ENCODE data around the gene UTS2R.
"Not testable (repeated sequence)": the region's sequence is repeated elsewhere in the genome, so short reads cannot be mapped to it uniquely, and the experiment has no call there.

Gene UTS2R

DNA sequence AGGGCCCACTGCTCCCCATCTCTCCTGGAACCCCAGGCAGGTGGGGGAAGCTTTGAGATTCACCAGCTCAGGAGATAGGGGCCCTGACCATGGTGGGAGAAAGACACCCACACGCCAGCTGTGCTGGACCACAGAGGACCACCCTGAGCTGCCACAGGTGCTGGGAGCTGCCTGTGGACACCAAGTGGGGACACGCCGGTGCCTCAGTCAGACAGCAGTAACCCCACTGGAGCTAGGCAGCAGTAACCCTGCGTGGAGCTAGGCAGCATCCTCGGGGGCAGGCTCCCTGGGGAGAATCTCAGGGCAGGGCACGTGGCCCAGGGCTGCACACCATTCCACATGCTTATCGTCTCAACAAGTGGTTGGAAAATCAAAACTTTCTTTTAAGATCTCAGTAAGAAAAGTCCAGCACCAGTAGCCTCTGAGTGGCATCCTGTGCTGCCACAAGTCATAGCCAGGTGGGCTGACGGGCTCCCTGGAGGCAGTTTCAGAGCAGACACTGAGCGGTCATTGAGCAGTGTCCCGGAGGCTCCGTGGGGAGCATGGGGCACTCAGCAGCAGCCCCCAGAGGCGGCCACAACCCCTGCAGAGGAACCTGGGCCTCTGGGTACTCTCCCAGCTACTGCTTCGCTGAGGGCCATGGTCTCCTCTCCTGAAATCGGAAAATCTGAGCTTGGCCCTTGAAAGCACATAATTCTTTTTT, 38.6 kb downstream of the UTS2R start:
- DNase-seq: no peak

DNA sequence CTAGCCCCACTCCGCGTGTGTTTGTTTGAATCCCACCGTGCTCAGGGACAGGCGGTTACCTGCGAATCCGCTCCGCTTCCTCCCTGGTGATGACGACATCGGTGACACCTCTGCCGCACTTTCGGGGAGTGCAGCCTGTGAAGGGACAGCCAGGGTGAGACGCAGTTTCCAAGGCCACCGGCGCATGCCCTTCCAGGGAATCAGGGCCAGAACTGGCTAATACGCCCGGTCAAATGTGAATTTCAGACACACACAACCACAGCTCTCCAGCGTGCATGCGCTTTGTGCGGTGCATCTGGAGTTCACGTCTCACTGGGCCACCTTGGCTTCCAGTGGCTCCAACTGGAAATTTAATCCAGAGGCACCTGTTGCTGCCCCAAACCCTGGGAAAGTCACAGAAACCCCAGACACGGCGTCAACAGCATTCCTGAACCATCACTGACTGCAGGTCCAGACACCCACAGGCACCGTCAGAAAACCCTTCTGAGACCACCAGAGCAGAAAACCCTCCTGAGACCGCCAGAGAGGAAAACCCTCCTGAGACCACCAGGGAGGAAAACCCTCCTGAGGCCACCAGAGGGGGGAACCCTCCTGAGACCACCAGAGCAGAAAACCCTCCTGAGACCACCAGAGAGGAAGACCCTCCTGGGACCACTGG, 40.0 kb downstream of the UTS2R start:
- DNase-seq: no peak

DNA sequence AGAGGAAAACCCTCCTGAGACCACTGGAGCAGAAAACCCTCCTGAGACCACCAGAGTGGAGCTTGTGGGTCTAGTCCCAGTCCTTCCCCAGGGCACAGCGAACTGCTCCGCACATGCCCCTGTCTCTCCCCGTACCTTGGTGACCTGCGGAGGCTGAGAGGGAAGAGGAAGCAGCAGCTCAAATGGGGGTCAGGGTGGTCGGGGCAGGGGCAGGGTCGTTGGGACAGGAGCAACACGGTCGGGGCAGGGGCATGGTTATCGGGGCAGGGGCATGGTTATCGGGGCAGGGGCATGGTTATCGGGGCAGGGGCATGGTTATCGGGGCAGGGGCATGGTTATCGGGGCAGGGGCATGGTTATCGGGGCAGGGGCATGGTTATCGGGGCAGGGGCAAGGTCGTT, 40.5 kb downstream of the UTS2R start:
- DNase-seq: not testable (repeated sequence)

DNA sequence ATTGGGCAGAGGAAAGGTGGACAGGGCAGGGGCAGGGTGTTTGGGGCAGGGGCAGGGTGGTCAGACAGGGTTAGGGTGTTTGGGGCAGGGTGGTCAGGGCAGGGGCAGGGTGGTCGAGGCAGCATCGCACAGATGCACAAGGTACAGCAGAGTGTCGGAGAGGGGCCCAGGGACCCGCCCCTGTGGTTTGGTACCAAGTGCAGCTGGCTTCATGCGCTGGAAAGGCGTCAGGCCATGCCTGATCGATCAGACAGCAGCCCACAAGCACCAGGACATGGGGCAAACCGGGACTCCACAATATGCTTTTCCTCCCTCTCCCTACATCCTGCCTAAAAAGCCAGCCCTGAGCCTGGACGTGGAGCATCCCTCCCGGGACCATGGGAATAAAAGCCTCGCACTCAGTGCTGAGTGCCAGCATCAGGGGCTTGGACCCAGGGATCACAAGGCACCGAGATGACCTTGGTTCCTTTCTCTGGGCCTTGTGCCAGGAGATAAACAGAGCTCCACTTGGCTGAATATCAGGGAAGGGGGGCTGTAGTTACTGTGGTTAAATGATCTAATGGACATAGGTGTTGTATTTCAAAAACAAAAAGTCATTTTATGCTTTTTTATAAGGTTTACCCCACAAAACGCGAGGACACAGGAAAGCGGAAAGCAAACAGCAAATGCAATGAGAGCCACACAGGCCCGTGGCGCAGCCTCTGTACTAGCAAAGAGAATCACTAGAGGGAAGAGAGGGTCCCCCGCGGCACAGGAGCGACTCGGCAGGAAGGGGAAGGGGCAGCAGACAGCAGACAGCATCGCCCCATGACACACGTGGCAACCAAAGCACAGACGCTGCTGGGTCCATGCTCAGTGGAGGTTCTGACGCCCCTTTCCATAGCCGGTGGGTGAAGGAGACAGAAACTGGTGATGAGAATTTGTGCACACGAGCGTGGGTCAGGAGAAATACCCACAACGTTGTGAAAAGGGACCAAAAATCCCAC, 41.3 kb downstream of the UTS2R start:
- DNase-seq: no peak

DNA sequence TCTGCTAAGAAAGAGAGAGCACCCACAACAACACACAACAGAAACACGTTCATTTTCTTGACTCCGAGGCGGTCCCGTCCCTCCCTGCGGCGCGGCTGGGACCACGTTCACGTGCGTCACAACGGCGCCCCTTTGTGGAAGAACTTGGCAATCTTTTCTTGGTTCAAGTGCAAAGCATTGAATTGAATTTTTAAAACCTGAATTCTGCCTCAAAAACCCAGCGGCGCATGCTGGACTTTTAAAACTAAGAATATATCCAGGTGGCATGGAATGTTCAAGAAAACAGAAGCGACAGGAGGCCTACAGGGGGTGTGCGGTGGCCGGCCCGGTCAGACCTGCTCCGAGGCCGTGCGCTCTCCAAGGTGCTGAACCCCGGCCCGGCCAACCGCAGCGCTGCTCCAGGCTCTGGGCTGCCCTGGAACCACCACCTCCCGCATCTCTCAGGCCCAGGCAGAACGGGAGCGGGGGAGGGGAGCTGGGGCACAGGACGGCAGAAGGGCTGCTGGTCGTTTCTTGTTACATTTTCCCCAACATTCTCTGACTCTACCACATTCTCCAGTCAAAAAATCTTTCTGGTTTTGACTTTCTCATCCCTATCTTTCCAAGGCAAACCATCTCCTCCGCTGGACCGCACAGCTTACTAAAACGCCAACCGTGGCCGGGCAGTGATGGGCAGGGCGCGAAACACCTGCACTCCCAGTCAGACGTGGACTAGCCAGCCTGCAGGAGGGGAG, 43.1 kb downstream of the UTS2R start:
- peak; percentile 31 to 74 (median 56) for DNase-seq

DNA sequence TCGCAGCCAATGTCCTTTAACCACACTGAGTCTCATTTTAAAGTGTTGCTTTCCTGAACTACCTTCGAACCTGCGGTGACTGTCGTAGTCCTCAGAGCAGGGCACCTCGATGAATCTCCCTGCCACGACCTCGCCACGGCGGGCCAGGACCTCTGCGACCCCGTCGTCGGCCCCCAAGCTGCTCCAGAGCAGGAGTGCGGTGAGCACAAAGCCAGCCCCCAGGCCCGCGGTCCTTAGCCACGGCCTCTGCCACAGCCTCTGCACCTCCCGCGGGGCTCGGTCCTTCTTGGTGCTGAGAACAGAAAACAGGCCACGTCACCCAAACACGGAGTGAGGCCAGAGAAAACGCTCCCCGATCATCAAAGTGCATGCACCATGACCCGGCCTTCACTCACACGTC, 43.8 kb downstream of the UTS2R start:
- no peak for DNase-seq

DNA sequence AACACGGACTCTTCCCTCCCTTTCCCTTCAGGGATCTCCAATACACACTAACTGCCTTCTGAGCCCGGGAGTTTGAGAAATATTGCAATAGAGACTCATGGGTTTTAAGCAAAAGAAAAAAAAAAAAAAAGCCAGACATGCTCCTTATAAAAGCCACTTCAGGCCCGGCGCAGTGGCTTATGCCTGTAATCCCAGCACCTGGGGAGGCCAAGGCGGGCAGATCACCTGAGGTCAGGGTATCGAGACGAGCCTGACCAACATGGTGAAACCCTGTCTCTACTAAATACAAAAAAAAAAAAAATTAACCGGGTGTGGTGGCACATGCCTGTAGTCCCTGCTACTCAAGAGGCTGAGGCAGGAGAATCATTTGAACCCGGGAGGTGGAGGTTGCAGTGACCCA, 44.2 kb downstream of the UTS2R start:
- no peak for DNase-seq

DNA sequence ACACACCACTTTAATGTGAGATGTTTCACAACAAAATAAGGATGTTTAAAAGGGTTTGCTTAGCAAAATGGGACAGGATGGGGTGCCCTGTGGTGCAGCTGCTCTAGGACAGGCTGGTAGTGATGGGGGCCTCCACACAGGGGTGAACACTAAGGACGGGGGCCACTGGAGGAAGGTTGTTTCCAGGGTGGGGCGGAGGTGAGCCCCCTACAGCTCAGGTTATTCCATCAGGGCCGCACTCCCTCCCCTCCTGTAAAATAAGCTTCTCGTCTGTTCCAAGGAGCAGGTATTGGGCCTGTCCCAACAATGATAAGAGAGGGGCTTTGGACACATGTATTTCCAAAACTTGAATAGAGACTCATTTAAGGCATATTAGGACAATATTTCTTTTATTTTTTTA, 44.7 kb downstream of the UTS2R start:
- no peak for DNase-seq

DNA sequence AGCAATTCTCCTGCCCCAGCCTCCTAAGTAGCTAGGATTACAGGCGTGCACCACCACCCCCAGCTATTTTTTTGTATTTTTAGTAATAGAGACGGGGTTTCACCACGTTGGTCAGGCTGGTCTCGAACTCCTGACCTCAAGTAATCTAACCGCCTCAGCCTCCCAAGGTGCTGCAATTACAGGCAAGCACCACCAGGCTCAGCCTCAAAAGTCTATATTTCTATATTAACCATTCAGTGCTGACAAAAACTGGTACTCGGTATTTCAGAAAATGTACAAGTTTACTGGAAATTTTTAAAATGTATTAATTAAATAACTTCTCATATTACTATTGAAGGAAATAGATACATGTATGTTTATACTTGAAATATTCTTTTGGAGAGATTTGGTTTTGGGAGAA, 45.2 kb downstream of the UTS2R start:
- DNase-seq: no peak

DNA sequence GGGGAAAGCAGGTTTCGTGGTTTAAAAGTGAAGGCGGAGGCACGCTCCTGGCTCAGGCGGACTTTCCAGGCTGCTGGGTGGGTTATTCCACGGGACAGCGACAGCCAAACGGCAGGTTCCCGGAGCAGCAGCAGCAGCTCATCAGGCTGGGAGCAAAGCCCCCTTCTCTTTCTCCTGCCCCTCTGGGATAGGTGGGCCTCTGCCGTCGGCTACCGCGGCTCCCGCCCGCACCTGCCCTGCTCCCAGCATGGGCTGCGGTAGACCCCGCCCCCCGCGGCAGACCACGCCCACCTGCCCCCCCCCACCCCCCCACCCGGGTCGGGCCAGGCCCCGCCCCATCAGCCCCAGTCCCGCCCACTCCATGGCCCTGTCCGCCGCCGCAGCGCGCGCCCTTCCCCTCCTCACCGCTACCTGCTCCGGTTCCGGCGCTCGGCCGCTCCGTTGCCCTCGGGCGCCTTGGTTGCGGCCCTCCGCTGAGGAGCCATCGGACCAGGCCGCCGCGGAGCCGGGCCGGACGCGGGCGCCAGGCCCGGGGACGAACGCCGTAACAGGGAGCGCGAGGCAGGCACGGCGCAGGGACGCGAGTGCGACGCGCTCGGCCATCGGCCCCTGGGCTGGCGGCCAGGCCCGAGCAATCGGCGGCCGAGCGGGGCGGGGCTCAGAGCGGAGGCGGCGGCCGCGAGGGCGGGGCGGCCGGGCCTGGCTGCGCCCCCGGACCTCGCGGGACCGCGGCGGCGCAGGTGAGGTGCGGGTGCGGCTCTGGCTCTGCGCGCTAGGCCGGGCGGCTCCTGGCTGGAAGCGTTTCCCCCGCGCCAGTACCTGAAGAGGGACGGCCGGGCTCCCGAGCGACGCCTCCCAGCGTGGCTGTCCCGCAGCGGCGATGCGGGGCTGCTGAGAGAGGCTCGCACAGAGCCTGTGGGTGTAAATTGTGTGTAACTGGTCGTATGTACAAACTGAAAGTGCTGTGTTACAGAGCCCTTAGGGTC, 46.7 kb downstream of the UTS2R start, which contains the start of the genes HEXD and OGFOD3:
Gene HEXD (plus strand): TSS at position 347 of the 986 bp plus-strand sequence. CDS start 1,453 bp downstream, outside the sequence.
Gene OGFOD3 (minus strand): TSS at position 586 of the 986 bp plus-strand sequence. CDS start 101 bp downstream, at position 485.
- peak; percentile 76 to 89 (median 79) for DNase-seq

DNA sequence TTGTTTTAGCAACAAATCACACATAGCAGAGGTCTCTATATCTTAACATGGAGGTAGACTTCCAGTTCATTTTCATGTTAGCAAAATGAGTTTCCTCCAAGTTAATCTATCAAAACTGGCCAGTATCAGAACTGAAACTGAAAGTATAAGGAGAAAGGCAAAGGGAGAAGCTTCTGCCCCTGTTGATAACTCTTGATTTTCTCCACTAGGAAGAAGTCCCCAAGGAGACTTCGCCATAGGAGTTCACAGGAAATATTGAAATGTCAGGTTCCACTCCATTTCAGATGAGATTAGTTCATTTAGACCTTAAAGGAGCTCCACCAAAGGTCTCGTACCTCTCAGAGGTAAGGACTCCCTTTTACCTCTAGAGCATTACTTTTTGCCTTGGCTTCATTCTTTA, 48.0 kb downstream of the UTS2R start:
- peak in 1 of 5 donors; percentile 41 for DNase-seq

DNA sequence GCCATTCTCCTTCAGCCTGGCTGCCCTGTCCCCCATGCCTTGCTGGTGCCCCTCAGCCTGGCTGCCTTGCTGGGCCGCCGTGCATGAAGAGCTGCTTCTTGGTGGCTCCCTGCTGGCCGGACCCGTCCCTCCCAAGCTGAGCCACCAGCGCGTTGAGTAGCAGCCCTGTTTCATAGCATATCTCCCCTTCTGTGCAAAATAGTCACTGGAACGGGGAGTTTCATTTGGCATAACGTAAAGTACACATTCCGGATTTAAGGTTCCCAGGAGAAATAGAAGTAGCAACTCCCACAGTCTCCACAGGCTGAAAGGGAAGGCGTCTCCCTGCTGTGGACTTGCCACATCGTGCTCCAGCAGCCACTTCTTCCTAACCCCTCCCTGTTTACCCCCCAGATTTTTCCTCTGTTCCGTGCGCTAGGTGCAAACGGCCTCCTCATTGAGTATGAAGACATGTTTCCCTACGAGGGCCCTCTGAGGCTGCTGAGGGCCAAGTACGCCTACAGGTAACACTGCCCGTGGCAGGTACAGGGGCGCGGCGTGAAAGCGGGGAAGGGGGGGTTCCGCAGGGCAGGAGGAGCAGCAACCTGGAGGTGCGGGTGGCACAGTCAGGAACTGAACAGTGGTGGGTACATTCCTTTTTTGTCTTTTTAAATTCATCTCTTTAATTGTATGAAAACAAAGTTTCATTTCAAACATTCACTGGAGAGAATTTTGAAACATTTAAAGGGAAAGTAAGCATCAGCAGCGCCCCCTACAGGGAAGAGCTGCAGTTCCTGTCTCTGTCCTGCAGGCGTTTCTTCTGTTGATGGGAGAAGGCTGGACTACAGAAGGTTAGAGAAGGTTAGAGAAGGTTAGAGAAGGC, 52.7 kb downstream of the UTS2R start:
- DNase-seq: peak in 4 of 5 donors; percentile 38 to 64 (median 48)

DNA sequence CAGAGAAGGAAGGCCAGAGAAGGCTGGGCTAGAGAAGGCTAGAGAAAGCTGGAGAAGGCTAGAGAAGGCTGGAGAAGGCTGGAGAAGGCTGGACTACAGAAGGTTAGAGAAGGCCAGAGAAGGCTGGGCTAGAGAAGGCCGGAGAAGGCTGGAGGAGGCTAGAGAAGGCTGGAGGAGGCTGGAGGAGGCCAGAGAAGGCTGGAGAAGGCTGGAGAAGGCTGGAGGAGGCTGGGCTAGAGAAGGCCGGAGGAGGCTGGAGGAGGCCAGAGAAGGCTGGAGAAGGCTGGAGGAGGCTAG, 53.2 kb downstream of the UTS2R start:
- DNase-seq: no peak

Data from T-helper 1 cell (primary cell).